Measurements from ENCODE around the gene CCDC13. TPM values are rescaled to one million over a fixed set of nuclear protein-coding genes. Genes with fewer than 3 reads are reported as not detected.

Gene CCDC13
- total RNA-seq, 1 experiment from 2014 or later, result 2.3 TPM

DNA sequence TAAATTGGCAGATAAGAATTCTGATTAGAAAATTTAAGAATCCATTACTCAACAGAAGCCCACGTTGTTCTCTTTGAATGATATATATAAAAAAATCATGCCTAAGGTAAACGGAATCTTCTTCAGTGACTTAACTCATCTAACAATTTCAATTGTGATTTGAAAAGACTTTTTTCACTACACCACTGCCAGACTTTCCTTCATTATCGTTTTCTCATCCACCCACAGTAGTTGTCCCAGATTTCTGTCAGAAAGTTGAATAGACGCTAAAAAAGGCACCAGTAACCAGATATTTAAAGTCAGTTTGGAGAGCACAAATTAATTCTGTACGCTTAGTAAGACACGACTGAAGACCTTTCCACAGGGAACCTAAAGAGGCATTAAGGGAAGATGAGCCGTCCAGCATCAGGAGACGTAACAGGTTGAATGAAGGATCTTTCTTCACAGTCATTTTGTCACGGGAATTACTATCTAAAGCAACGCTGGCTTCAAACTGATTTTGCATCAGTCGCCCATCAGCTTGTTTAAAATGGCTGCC, 29.9 kb upstream of the CCDC13 start:
- Histone ChIP-seq H4K20me1 (ENCODE audit: insufficient read depth) (no peaks in the 10 kb centered on the region), H3K4me2 (ENCODE audit: low read length) (peak overlapping the region; percentile 95), H3K36me3 (ENCODE audit: control insufficient read depth in 1 of 2, insufficient read depth in 2 of 2, low read length in 2 of 2) (no peaks in the 10 kb centered on the region), H3K27me3 (ENCODE audit: insufficient read depth, low read length) (no peaks in the 10 kb centered on the region), H3K27ac (ENCODE audit: low read depth, low read length) (peak overlapping the region; percentile 70), H3K79me2 (ENCODE audit: insufficient read depth, low read length) (peaks cover 50% of the 10 kb centered on the region), H3K4me3 (replicated peaks in 1 of 2; ENCODE audit: low read depth in 1 of 2, low read length in 2 of 2) (peak overlapping the region; percentile 88 to 98), H3K9me2 (ENCODE audit: insufficient read depth) (no peaks in the 10 kb centered on the region), H3K9me3 (ENCODE audit: control insufficient read depth in 1 of 2, insufficient read depth in 1 of 2, low read depth in 1 of 2, low read length in 2 of 2) (no peaks in the 10 kb centered on the region), H3K4me1 (ENCODE audit: control insufficient read depth in 1 of 2, insufficient read depth in 2 of 2, low read length in 2 of 2) (peaks cover 0 to 15% of the 10 kb centered on the region in 2 experiments; a peak in 2 of 4 replicates), H2AFZ (ENCODE audit: low read depth, low read length, poor library complexity, severe bottlenecking) (no peak overlapping the region), H3K9ac (ENCODE audit: low read length) (peak overlapping the region; percentile 94)
- TSS peak; percentile 36 for BruUV-seq (replicated peaks)
- DNase-seq (ENCODE audit: low read depth, low spot score) (no peak), ATAC-seq (no peak)
- ChIA-PET POLR2A (interaction anchor here (0.7 kb wide), 1 partner anchor 8 kb away, joined by 3 read pairs; no protein-coding TSS in a partner anchor), CTCF (interaction anchor here (2.9 kb wide), 1 partner anchor 28 kb away, joined by 11 read pairs; no protein-coding TSS in a partner anchor), RAD21 (ENCODE audit: low non-redundant PET in 1 of 2, low total read pairs in 2 of 2, uncharacterized antibody in 2 of 2, unreplicated experiment in 2 of 2) (no interaction called here)
- TF ChIP-seq MAX (IDR thresholded peaks at IDR 0.05), result peak; percentile 8; the same call in 1 of the 2 replicates
- TF ChIP-seq, protein P1, sequence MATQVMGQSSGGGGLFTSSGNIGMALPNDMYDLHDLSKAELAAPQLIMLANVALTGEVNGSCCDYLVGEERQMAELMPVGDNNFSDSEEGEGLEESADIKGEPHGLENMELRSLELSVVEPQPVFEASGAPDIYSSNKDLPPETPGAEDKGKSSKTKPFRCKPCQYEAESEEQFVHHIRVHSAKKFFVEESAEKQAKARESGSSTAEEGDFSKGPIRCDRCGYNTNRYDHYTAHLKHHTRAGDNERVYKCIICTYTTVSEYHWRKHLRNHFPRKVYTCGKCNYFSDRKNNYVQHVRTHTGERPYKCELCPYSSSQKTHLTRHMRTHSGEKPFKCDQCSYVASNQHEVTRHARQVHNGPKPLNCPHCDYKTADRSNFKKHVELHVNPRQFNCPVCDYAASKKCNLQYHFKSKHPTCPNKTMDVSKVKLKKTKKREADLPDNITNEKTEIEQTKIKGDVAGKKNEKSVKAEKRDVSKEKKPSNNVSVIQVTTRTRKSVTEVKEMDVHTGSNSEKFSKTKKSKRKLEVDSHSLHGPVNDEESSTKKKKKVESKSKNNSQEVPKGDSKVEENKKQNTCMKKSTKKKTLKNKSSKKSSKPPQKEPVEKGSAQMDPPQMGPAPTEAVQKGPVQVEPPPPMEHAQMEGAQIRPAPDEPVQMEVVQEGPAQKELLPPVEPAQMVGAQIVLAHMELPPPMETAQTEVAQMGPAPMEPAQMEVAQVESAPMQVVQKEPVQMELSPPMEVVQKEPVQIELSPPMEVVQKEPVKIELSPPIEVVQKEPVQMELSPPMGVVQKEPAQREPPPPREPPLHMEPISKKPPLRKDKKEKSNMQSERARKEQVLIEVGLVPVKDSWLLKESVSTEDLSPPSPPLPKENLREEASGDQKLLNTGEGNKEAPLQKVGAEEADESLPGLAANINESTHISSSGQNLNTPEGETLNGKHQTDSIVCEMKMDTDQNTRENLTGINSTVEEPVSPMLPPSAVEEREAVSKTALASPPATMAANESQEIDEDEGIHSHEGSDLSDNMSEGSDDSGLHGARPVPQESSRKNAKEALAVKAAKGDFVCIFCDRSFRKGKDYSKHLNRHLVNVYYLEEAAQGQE (IDR thresholded peaks at IDR 0.05; ENCODE audit: low read depth), result no peak
- no peak for TF ChIP-seq ZBTB33 (IDR thresholded peaks at IDR 0.05; ENCODE audit: extremely low read depth, insufficient replicate concordance, low read length)
- no peak for TF ChIP-seq EGR1 (IDR thresholded peaks at IDR 0.05; ENCODE audit: low read depth)
- intact Hi-C loops (cut with micrococcal nuclease), result no loop called here

Data from HCT116 (cell line).